Thyroid gland (tissue), 4 donors: Measurements from ENCODE around the gene SERPINF2.

Experiments
- CTCF ChIP-seq, 6 experiments: fragments of 200-600 bp in 3 of 6; fragments of 450-650 bp in 3 of 6; sonication (generic) in 3 of 6; IDR thresholded peaks; one replicate each; pipeline ENCODE4 v1.5.1; 2016 to 2019; ENCODE audit warnings: antibody characterized with exemption in 6 of 6, mild to moderate bottlenecking in 2 of 6, inconsistent platforms in 1 of 6, moderate library complexity in 1 of 6
- POLR2A ChIP-seq, 2 donors: fragments of 450-650 bp; IDR thresholded peaks; one replicate each; pipeline ENCODE4 v1.6.1; 2017; ENCODE audit warnings: antibody characterized with exemption in 2 of 2, mild to moderate bottlenecking in 2 of 2, moderate library complexity in 1 of 2

DNA sequence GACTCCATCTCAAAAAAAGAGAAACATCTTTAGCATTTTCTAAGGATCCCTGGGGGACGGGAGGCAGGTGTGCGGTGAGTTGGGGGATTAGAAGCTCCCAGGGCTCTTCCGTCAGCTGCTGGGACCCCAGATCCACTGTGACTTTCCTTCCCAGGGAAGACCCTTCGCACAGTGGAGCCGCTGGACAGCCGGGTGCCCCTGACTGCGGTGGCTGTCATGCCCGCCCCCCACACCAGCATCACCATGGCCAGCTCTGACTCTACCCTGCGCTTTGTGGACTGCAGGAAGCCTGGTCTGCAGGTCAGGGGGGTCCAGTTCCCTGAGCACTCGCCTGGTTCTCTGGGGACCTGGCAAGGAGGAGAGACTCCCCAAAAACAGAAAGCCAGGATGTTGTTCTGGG lies 7.3 kb upstream of the SERPINF2 start:
- no peak for TF ChIP-seq CTCF (IDR thresholded peaks at IDR 0.05)
- TF ChIP-seq POLR2A (IDR thresholded peaks at IDR 0.05) = no peak
